ENCODE results near the gene TMC6.
"Not testable (repeated sequence)": the region's sequence is repeated elsewhere in the genome, so short reads cannot be mapped to it uniquely, and the experiment has no call there.

TMC6 gene

DNA sequence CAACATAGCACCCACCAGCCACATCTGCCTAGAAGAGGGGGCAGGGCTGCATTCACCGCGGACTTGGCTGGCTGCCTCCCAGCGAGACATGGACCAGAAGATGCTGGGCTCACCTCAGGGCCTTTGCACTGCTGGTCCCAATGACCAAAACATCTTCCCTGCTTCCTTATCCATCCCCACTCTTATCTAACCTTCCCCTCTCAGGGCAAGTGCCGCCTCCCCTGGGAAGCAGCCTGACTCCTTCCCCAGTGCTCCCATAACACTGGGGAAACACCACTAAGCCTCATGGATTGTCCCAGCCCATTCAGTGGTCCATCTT lies 5.7 kb downstream of the TMC6 start:
- no peak for DNase-seq

DNA sequence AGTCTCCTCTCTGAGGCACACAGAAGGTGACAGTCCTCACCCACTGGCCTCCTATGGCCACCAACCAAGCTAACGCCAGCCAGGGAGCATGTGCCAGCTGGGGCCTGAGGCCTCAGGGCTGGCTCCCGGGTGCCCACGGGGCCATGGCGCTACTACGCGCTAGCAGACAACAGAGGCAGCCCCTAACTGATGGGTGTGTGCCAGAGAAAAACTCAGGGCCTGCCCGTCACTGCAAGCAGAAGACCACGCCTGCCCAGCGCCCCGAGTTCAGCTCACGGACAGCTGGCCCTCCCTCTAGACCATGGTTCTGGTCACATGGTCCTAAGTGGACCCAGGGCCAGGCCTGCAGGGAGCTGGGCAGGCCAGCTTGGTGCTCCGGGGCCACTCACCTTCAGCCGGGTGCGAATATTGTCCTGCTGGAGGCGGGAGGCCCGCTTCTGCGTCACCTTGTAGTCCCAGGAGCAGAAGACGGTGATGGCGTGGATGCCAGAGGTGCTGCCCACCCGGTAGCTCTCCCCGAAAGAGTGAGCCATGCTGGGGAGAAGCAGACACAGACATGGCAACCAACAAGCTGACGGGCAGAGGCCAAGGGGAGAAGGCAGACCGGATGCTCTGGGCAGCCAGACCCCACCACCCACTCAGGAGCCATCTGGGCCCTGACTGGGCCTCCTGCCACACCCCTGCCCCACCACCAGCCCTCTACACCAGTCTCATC lies 6.2 kb downstream of the TMC6 start:
- DNase-seq: no peak

DNA sequence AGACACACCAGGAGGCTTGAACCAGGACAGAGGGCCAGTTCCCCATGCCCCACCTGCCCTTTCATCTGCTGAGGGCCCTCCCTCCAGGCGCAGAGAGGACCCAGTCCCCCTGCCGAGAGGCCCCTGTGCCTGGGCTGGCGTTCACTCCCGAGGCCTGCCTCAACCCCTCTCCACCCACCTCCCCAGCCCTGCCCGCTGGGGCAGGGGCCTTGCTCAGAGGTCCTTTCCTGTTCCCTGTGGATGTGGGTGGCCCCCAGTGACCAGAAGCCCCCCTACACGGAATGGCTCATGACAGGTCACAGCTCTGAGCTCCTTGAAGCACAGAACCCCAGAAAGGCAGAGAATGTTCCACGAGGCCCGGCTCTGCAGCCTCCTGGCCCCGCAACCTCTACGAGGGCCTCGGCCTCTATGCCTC lies 6.7 kb downstream of the TMC6 start:
- no peak for DNase-seq

DNA sequence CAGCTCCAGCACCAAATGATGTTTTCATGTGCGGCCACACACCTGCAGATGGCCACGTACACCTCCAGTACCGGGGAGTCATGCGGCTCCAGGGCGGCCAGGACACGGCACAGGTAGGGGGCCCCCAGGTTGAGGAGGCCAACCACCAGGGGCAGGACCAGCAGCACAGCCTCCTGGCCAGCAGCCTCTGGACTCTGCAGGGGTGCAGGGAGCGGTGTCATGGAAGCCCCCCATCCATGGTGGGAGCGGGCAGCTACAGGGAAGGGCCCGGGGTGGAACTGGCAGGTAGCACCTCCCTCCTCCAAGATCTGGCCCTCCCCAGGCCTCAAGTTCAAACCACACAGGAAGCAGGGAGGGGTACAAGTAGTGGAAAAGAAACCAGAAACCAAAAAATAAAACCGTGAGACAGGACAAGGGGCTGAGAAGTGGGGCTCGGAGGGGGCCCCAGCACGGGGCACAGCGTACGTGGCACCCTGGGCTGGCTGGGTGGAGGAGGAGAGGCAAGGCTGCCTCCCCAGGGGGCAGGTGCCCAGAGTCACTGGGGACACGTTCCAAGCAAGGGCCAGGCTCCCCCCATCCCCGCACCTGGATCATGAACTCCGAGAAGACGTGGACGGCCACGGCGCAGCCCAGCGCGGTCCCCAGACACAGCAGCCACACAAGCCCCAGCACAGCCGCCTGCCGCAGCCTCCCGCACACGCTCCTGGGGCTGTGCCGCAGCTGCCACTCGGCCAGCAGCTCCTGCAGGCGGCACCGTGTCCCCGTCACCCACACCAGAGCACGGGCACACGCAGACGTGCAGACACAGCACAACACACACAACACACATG lies 7.4 kb downstream of the TMC6 start:
- DNase-seq: no peak

DNA sequence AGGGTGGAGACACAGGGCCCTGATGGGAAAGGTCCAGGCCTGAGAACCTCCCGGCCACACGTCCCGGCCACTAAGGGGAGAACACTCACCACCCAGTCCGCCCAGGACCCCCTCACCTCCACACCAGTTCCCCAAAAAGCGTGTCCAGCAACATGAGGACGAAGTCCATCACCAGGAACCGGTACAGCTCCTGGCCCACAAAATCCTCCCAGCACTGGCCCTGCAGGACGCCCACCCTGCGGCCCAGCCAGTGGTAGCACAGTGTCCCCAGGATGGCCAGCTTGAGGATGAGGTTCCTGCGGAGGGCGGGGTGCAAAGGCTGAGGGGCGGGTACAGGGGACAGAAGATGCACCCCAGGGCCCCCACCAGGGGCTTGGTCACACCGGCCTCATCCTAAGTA lies 8.0 kb downstream of the TMC6 start:
- no peak for DNase-seq

DNA sequence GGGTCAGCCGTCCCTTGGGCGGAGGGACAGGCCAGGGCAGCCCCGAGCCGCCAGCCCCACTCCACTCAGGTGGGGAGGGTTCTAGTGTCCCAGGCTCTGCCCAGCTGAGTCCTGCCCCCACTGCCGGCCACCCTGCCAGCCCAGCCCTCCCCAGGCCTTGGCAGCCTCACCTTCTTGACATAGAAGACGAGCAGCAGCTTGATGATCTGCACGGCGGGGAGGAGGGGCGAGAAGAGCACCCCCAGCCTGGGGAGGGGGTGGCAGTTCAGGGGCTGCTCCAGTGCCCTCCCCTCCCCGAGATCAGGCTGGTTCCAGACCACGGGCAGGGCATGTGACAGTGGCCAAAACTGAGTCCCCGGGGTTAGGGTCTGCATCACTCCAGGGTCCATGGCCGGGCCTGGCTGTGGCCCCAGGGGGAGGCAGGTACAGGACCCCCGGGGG lies 9.7 kb downstream of the TMC6 start:
- DNase-seq: no peak

DNA sequence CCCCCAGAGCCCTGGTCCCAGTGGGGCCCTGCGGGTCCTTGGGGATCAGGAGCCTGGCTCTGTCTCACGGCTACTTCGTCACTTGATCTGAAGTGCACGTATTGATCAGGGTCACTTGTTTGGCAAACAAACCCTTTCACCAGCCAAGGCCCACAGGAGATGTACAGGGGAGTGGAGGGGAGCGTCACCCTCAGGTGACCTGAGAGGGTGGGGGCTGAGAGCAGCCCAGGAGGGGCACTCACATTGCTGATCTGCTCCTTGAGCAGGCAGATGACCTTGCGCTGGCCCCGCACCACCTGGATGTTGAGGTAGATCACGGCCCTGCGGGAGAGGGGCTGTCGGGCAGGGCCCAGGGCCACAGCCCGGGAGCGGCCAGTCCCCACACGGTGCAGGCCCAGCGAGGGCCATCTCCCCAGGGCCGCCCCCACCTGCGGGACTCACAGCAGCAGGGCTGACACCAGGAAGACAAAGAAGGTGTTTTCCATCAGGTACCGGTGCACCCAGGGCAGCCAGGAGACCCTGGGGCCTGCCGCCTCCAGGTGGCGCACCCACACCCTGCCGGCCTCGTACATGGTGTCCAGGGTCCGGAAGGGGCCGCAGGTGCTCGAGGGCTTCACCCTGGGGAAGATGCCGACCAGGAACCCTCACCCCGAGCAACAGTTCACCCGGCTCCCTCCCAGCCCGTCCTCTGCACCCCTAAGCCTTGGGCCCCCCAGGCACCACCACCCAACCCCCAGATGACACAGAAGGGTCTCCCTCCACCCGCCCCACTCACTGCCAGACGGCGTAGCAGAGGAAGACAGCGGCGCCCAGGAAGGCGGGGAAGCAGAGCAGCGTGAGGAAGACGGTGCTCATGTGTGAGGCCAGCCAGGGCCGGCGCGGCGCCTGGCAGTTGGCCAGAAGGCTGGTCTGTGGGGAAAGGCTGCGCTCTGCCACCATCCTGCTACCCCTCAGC lies 11.3 kb downstream of the TMC6 start:
- DNase-seq: no peak

DNA sequence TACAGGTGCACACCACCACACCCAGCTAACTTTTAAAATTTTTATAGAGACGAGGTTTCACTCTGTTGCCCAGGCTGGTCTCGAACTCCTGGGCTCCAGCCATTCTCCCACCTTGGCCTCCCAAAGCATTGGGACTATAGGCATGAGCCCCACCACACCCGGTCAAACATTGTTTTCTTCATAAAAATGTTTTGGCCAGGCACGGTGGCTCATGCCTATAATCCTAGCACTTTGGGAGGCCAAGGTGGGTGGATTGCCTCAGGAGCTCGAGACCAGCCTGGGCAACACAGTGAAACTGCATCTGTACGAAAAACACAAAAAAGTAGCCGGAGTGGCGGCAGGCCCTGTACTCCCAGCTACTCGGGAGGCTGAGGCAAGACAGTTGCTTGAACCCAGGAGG lies 12.1 kb downstream of the TMC6 start:
- no peak for DNase-seq

DNA sequence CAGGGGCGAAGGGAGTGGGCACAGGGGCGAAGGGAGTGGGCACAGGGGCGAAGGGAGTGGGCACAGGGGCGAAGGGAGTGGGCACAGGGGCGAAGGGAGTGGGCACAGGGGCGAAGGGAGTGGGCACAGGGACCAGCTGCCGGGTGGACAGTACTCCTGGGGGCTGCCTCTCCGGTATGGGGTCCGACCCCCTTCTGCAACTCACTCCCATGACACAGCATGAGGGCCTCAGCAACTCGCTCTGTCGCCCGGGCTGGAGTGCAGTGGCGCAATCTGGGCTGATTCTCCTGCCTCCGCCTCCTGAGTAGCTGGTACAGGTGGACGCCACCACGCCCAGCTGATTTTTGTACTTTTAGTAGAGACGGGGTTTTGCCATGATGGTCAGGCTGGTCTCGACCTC lies 12.8 kb downstream of the TMC6 start:
- DNase-seq: not testable (repeated sequence)

DNA sequence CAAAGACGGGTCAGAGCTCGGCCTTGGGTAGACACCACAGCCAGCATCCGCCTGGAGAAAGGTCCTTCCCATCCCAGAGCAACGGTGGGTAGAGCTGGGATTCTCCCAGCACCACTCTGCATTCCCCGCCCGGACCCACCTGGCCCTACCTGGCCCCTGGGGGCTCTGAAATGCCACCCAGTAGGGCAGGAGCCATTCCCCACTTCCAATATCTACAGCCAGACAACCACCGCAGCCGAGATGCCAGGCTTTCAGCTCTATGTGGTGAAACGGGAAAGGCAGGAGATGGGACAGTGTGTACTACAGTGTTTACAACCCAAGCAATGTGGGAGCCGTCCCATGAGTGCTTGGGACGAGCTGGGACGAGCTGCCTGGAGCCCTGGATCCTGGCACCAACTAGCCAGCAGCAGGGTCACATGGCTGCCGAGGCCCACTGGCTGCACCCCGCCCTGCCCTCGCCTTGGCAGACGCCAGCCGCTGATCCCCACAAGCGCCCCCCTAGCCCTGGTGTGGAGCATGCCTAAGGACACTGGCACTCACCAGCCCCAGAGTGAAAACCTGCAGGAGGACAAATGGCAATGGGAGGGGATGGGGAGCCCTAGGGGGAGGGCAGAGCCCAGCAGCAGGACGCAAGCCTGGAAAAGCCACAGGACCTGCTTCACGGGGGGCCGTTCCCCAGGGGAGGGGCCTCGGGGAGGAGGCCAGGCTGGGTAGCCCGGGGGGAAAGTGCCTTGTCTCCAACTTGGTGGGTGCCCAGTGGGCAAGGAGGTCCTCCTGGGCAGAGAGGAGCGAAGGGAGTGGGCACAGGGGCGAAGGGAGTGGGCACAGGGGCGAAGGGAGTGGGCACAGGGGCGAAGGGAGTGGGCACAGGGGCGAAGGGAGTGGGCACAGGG lies 13.5 kb downstream of the TMC6 start:
- no peak for DNase-seq

DNA sequence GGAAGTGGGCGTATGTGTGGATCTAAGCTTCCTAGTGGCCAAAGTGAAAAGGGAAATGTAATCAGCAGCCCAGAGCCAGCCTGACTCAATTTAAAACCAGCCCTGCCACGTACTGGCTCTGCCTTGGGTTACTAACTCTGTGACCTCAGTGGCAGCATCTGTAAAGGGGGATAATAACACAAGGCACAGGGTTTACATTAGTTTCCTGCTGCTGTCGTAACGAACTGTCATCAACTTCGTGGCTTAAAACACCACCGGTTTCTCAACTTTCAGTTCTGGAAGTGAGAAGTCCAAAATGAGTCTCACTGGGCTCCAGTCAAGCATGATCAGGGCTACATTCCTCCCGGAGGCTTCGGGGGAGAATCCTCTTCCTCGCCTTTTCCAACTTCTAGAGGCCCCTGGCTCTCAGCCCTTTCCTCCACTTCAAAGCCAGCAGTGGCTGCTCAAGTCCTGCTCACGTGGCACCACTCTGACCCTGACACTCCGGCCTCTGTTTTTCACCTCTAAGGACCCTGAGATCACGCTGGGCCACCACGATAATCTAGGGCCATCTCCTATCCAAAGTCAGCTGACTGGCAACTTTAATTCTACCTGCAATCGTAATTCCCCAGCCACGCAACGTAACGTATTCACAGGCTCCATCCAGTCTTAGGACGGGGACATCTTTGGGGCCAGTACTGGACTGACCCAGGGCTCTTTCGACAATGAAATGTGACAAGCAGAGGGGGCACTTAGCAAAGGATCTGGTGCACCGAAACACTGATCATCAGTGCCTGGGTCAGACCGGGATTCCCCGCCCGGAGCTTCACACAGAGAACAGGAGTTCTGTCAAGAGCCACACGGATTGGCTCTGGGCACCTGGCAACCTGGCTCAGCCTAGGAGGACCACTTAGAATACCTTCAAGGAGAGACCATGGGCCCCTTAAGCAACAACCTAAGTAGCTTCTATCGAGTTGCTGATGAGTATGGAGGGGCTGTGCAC lies 14.5 kb downstream of the TMC6 start:
- no peak for DNase-seq

DNA sequence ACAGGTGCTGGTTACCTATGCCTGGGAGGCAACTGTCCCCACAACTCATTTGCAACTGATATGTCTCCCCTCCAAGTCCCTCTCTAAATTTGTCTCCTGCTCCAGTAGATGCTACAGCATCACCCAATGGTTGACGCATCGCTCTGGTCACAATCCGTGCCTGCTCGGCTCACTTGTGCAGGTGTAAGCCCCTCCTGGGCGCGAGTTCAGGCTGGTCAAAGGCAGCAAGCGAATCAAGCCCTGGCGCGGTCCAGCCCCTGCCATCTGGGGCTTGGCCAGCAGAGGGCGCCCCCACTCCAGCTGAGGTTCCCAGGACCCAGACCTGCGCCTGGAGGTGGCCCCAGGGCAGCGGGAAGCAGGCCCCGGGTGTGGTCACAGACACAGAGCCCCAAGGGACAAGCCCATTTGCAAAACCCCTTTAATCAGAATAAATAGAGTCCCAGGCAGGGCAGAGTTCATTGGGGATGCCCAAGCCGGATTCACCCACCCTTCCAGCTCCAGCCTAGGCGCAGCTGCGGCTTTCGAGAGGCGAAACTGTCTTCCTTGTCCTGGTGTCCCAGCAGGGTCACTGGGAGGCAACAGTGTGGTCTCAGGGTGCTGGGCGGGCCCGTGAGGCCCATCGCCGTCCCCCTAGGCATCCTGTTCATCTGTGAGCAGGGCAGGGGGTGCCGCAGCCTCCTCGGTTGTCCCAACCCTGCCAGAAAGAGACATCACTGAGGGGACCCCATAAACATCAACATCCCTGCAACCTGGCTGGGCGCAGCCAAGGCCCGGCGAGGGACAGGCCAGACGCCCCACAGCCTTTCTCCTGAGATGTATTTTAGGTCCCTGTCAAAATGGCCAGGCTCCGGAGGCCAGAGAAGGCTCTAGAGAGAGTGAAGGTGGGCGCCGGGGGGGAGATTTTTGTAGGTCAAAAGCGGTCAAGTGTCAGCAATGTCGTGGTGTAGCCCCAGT lies 15.8 kb downstream of the TMC6 start:
- DNase-seq: peak; percentile 40

DNA sequence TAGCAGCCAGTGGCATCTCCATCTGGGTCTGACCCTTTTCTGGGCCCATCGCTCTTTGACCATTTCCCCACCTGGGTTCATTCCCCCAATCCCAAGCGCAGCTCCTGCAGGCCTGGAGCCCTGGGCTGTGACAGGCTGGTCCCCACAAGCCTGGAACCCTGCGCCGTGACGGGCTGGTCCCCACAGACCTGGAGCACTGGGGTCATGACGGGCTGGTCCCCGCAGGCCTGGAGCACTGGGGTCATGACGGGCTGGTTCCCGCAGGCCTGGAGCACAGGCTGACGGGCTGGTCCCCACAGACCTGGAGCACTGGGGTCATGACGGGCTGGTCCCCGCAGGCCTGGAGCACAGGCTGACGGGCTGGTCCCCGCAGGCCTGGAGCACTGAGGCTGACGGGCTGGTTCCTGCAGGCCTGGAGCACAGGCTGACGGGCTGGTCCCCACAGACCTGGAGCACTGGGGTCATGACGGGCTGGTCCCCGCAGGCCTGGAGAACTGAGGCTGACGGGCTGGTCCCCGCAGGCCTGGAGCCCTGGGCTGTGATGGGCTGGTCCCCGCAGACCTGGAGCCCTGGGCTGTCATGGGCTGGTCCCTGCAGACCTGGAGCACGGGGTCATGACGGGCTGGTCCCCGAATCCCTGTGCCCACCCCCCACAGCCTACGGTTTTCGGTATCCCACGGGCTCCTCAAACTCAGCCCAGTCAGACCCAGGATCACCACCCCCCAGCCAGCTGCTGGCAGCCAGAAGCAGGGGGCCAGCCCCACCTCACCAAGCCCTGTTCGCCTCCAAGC lies 16.6 kb downstream of the TMC6 start:
- no peak for DNase-seq

DNA sequence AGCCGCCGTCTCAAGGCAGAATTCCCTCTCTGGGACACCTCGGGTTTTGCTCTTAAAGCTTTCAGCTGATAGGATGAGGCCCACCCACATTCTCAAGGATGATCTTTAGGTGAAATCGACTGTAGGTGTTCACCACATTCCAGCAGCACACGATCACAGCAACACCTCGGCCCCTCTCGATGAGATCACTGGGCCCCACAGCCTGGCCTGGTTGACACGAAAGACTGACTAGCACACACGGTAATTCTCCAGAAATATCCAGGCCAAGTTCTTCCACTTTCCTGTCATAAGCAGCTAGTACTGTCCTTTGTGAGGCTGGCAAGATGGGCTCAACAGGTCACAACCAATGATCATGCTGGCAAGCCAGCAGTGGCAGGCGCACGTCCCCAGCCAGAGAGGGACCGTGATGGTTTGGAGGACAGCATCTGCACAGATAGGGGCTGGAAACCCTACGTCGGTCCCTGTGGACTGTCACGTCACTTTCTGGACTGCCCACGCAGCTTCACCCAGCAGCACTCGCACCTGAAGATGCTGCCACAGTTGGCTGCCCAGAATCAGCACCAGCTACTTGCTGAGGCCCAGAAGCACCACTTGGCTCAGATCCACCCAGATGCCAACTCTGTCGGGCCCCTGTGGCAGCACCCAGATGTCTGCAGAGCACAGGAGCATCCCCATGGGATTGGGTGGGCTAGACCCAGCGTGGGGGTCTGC lies 17.4 kb downstream of the TMC6 start:
- DNase-seq: no peak

DNA sequence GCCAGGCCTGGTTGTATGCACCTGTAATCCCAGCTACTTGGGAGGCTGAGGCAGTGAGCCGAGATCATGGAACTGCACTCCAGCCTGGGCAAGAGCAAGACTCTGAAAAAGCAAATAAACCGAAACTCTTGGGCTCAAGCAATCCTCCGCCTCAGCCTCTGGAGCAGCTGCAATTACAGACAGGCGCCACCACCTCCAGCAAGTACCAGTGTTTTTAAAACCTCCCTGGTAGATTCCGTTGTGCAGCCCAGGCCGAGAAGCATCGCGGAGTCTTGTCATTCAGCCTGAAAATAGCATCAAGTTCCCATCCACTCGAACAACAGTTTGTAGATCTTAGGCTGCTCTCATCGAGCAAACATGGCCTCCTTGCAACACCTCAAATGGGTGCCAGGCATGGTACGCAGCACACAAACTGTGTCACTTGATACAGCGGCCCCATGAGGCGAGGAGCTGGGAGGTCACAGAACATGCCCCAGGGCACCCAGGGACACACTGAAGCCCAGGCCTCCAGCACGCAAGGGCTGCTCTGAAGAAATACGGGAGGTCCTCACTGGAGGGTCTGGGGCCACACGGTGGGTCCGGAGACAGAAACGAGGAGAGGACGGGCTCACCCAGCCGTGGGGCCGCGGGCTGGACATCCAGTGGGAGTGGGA lies 18.1 kb downstream of the TMC6 start:
- DNase-seq: no peak

DNA sequence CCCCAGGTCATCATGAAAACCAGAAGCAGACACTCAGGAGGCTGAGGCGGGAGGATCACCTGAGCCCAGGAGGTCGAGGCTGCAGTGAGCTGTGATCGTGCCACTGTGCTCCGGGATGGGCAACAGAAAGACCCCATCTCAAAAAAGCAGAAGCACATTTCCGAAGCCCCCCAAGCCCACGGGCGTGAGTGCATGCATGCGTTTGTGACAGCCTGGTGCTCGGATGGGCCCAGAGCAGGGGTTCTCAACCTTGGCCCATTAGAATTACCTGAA lies 19.1 kb downstream of the TMC6 start:
- no peak for DNase-seq

DNA sequence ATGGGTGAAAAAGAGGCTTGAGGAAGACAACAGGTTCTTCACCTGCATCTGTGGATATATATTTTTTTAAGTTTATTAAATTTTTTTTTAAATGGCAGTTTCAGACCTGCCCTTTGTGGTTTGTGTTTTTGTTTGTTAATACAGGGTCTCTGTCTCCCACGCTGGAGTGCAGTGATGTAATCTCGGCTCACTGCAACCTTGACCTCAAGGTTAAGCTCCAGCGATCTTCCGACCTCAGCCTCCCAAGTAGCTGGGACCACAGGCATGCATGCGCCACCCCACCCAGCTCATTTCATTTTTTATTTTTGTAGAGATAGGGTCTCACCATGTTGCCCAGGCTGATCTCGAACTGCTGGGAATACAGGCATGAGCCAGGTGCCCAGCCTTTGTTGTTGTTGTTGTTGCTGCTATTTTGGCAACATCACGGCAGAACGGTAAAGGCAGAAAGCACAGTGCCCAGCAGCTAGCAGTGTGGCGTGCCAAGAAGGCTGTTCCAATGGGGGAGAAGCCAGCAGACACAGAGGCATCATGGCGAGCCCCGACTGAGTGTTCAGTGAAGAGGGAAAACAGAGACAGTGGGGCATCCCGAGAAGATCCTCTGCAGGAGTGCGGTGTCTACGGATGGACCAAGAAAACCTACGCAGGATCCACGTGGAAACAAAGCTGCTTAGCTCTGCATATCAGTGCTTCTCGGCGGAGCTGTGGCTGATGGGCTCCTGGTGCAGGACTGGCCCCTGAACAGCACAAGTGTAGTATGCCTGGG lies 19.6 kb downstream of the TMC6 start:
- no peak for DNase-seq

Data from GDM1 (cell line).